GM19023 (cell line): ENCODE results near the gene C9orf72.

ENCODE experiments used
- ATAC-seq: cut with Tn5 transposase; IDR thresholded peaks from one replicate; pipeline ENCODE4 v1.9.1; 2021; ENCODE audit warnings: mild to moderate bottlenecking, moderate library complexity; ENCODE audit not compliant: unreplicated experiment

C9orf72 gene

GRCh38 chr9:27582794-27583193 lies 9.5 kb upstream of the C9orf72 start:
- no peak for ATAC-seq

GRCh38 chr9:27581826-27582225 lies 8.5 kb upstream of the C9orf72 start:
- no peak for ATAC-seq

GRCh38 chr9:27573634-27574590 lies 631 bp upstream of the C9orf72 start:
- peak; percentile 86 for ATAC-seq

- peak; percentile 30 for ATAC-seq
These were observed 739 bp downstream of the C9orf72 start for GRCh38 chr9:27572566-27572917.

GRCh38 chr9:27572061-27572460 lies 1.2 kb downstream of the C9orf72 start:
- ATAC-seq: no peak

- ATAC-seq: no peak
These were observed 2.3 kb downstream of the C9orf72 start for GRCh38 chr9:27571011-27571410.

- no peak for ATAC-seq
These were observed 3.9 kb downstream of the C9orf72 start for GRCh38 chr9:27569406-27569805.

GRCh38 chr9:27566118-27566517 lies 7.2 kb downstream of the C9orf72 start:
- no peak for ATAC-seq

- no peak for ATAC-seq
These were observed 7.6 kb downstream of the C9orf72 start for GRCh38 chr9:27565696-27566095.

GRCh38 chr9:27564670-27565069 lies 8.6 kb downstream of the C9orf72 start:
- ATAC-seq: no peak

- ATAC-seq: no peak
These were observed 9.4 kb downstream of the C9orf72 start for GRCh38 chr9:27563738-27564430.

- no peak for ATAC-seq
These were observed 11.6 kb downstream of the C9orf72 start for GRCh38 chr9:27561685-27562084.

GRCh38 chr9:27560457-27560856 lies 12.8 kb downstream of the C9orf72 start:
- ATAC-seq: no peak

GRCh38 chr9:27558307-27558706 lies 15.0 kb downstream of the C9orf72 start:
- ATAC-seq: no peak

- no peak for ATAC-seq
These were observed 16.8 kb downstream of the C9orf72 start for GRCh38 chr9:27556470-27556869.

GRCh38 chr9:27554712-27555111 lies 18.6 kb downstream of the C9orf72 start:
- ATAC-seq: no peak

GRCh38 chr9:27549196-27549755 lies 24.0 kb downstream of the C9orf72 start:
- ATAC-seq: no peak

GRCh38 chr9:27548055-27548741 lies 25.1 kb downstream of the C9orf72 start:
- no peak for ATAC-seq

GRCh38 chr9:27545471-27545870 lies 27.8 kb downstream of the C9orf72 start:
- ATAC-seq: no peak

GRCh38 chr9:27542508-27542907 lies 30.8 kb downstream of the C9orf72 start:
- ATAC-seq: no peak

- no peak for ATAC-seq
These were observed 31.5 kb downstream of the C9orf72 start for GRCh38 chr9:27541740-27542139.
